Stimulated activated naive CD8-positive, alpha-beta T cell treated with anti-CD3 and anti-CD28 coated beads, Interleukin-15, Interleukin-2, amounts not matched to agents 100 ng/mL and 50 ng/mL, for 24 hours (primary cell): ENCODE measurements around the gene ITGBL1.

ENCODE experiments used
- H3K27ac Mint-ChIP-seq: one replicate; pipeline ENCODE4 v1.8.0; 2021; ENCODE audit warnings: mild to moderate bottlenecking, mixed read lengths
- H3K27me3 Mint-ChIP-seq: one replicate; pipeline ENCODE4 v1.8.0; 2021; ENCODE audit warnings: mixed read lengths
- H3K36me3 Mint-ChIP-seq: one replicate; pipeline ENCODE4 v1.8.0; 2021; ENCODE audit warnings: low read depth, mixed read lengths
- H3K4me1 Mint-ChIP-seq: one replicate; pipeline ENCODE4 v1.8.0; 2021; ENCODE audit warnings: low read depth, mixed read lengths
- H3K4me3 Mint-ChIP-seq: one replicate; pipeline ENCODE4 v1.8.0; 2021; ENCODE audit warnings: mild to moderate bottlenecking, mixed read lengths
- H3K9me3 Mint-ChIP-seq: one replicate; pipeline ENCODE4 v1.8.0; 2021; ENCODE audit warnings: mixed read lengths

The ITGBL1 gene

DNA sequence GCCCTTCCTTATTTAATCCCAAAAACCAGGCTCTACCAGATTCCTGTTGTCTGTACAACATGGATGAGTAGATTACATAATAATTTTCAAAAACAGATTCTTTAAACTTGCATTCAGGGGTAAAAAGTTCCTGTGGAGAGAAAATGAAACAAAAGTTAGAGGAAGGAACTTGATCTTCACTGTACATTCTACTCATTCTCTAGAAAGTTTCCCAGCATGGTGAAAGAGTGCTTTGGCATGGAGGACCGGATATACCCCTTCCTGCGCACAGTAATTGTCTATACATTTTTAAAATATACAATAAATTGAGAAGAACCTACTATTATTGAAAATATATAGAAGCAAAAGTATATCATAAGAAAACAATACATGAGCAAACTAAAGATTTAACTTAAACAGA is 274.2 kb downstream of the ITGBL1 start:
- Mint-ChIP-seq H3K27me3 (no peaks in the 10 kb centered on the region), H3K36me3 (no peaks in the 10 kb centered on the region), H3K9me3 (no peaks in the 10 kb centered on the region), H3K4me1 (no peaks in the 10 kb centered on the region), H3K27ac (no peak overlapping the region), H3K4me3 (no peak overlapping the region)

DNA sequence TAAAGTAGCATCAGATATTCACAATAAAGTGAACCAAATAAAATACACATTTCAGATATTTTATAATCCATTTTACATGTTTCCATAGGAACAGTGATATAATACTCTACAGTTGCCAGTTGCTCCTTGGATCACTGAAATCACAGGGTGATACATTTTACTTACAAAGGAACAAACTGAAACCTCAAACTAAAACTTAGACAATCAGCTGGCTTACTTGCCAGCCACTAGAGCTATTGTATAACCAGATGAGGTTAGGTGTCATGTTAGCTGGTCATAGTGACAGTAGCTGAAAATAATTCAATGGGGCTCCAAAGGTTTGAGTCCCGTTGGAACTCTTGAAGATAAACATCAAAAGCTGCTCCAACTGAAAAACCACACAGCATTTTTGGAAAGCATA is 274.6 kb downstream of the ITGBL1 start:
- no peaks in the 10 kb centered on the region for H3K9me3 Mint-ChIP-seq
- H3K36me3 Mint-ChIP-seq, result no peaks in the 10 kb centered on the region
- no peak overlapping the region for H3K27ac Mint-ChIP-seq
- H3K4me3 Mint-ChIP-seq, result no peak overlapping the region
- H3K4me1 Mint-ChIP-seq, result no peaks in the 10 kb centered on the region
- H3K27me3 Mint-ChIP-seq, result no peaks in the 10 kb centered on the region

DNA sequence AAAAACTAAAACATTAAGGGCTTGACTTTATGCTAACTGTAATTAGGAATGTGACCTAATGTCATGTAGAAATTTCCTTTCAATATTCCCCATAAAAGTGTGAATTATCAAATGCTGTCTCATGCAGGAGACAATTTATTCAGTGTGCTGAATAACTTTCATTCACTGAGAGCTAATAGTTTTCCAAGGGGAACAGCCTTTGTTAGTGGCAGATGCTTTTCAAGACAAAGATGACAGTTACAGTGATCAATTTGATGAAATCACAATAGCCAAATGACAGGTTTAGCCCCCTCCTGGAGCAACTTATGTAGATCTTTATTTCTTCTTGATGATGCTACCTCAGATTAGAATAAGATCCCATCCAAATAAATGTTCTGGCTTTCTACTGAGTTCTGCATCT is 275.5 kb downstream of the ITGBL1 start:
- no peaks in the 10 kb centered on the region for H3K36me3 Mint-ChIP-seq
- no peaks in the 10 kb centered on the region for H3K27me3 Mint-ChIP-seq
- no peaks in the 10 kb centered on the region for H3K9me3 Mint-ChIP-seq
- no peaks in the 10 kb centered on the region for H3K4me1 Mint-ChIP-seq
- no peak overlapping the region for H3K4me3 Mint-ChIP-seq
- H3K27ac Mint-ChIP-seq, result no peak overlapping the region

DNA sequence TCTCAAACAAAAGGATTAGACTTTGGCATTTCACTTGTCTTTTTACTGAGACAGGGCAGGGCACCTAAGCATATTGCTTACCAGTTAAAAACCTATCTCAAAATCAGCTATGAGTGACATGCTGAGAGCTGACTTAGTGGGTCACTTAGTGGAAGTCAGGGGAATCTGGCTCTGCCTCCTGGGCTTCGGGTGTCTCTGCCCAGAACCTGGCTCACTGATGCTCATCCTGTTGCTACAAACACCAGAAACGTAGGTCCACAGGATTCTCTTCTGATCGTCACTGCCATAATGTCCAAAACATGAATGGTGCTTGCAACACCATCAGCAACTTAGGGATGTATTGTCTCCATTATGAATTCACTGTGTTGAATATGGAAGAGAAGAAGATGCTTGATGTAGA is 276.1 kb downstream of the ITGBL1 start:
- Mint-ChIP-seq H3K27ac (no peak overlapping the region), H3K27me3 (no peaks in the 10 kb centered on the region), H3K4me1 (no peaks in the 10 kb centered on the region), H3K4me3 (no peak overlapping the region), H3K9me3 (no peaks in the 10 kb centered on the region), H3K36me3 (no peaks in the 10 kb centered on the region)

DNA sequence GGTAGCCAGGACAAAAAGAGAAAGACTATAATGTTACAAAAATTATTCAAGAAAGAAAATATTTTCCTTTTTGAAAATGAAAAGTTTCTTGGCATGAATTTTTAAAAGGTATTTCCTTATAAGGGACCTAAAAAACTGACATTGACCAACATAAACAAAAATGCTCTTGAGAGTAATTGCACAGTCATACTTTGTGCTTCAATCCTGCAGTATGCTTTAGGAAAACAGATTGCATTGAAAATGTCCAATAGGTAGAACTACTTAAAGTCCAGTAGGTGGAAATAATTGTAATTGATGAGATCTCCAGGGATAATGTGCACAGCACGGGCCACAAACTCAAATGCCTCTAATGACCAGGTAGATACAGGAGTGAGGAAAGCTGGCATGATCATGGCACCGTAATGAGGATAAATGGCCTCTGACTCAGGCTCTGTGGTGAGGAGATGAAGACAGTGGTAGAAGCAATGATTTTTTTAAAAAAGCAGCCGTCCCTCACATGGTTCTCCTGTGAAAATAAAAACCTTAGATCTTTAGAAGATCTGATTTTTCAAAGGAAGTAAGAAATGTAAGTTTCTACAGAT is 278.0 kb downstream of the ITGBL1 start:
- no peaks in the 10 kb centered on the region for H3K4me1 Mint-ChIP-seq
- H3K36me3 Mint-ChIP-seq, result no peaks in the 10 kb centered on the region
- H3K9me3 Mint-ChIP-seq, result no peaks in the 10 kb centered on the region
- no peak overlapping the region for H3K27ac Mint-ChIP-seq
- no peaks in the 10 kb centered on the region for H3K27me3 Mint-ChIP-seq
- no peak overlapping the region for H3K4me3 Mint-ChIP-seq

DNA sequence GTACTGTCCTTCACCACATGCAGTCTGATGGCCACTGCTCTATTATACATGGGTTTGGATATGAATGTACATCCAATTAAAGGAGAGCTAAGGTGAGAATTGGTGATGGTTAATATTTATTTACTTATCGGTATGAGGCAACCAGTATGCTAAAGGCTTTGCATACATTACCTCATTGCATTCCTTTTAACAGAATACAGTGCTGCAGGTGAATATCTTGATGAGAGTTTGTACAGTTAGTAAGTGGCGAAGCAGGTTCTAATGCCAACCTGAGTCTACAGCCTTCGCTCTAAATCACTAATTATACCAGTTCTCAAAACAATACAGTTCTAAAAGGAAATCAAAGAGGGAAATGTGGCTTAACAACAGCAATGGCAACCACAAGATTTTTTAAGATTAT is 284.1 kb downstream of the ITGBL1 start:
- no peak overlapping the region for H3K27ac Mint-ChIP-seq
- no peaks in the 10 kb centered on the region for H3K9me3 Mint-ChIP-seq
- no peak overlapping the region for H3K4me3 Mint-ChIP-seq
- no peaks in the 10 kb centered on the region for H3K36me3 Mint-ChIP-seq
- no peaks in the 10 kb centered on the region for H3K27me3 Mint-ChIP-seq
- no peaks in the 10 kb centered on the region for H3K4me1 Mint-ChIP-seq

DNA sequence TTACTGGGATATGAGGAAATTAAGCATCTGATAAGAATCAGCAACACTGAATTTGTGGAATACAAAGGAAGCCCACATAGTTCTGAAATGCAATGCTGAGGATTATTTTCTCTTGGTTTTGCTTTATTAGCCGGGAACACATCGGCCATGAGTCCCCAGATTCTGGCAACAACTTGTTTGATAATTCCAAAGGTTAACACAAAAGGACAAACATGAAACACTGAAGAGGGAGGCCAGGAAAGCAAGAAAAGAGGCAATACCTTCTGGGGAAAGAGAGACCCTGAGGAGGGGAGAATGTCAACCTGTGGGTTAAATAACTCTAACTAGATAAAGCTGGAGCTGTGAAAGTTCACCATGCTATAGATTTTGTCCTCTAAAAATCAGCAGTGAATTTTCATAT is 285.9 kb downstream of the ITGBL1 start:
- no peaks in the 10 kb centered on the region for H3K9me3 Mint-ChIP-seq
- H3K36me3 Mint-ChIP-seq, result no peaks in the 10 kb centered on the region
- no peak overlapping the region for H3K27ac Mint-ChIP-seq
- H3K4me1 Mint-ChIP-seq, result no peaks in the 10 kb centered on the region
- no peaks in the 10 kb centered on the region for H3K27me3 Mint-ChIP-seq
- no peak overlapping the region for H3K4me3 Mint-ChIP-seq

DNA sequence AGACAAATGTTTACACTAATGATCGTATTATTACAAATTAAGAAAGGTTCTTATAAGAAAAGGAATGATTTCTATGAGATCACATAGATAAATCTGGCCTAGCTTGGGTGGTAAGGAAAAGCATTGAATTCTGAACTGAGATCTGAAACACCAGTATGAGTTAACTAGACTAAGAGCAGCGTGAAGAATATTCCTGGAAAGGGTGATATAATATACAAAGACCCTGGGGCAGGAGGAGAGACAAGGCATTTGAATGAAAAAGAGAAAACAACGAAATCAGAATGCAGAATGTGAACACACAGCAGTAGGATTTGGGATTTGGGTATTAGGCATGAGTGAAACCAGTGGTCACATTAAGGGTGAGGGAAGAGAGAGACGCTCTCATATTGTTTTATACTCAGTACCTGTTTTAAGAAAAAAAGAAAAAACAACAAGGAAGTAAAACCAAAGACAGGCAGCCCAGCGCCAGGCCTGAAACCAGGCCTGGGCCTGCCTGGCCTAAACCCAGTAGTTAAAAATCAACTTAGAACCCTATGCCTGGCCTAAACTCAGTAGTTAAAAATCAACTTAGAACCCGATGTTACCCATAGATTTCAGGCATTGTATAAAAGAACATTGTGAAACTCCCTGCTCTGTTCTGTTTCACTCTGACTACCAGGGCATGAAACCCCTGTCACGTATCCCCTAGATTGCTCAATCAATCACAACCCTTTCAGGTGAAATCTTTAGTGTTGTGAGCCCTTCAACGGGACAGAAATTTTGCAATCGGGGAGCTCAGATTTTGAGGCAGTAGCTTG is 287.1 kb downstream of the ITGBL1 start:
- Mint-ChIP-seq H3K4me3 (no peak overlapping the region), H3K27me3 (peaks cover 4% of the 10 kb centered on the region), H3K4me1 (no peaks in the 10 kb centered on the region), H3K27ac (no peak overlapping the region), H3K9me3 (no peaks in the 10 kb centered on the region), H3K36me3 (no peaks in the 10 kb centered on the region)

DNA sequence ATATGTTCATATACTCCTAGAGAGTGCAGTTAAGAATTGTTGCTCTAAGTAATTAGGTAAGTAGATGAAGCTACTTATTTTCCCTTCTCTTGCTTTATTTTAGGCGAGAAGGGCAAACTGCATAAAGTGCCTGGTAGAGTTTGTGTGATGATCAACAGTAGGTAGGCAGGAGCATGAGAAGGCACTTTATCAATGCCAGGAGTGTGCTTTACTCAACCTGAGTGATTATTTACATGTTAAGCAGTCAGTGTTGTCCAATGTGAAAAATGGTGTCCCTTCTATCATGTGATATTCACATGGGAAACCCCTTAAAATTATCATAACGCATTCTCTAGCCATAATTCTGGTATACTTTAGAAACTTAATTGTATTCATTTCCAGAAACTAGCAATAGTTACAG is 294.0 kb downstream of the ITGBL1 start:
- Mint-ChIP-seq H3K4me3 (no peak overlapping the region), H3K4me1 (no peaks in the 10 kb centered on the region), H3K27ac (no peak overlapping the region), H3K9me3 (no peaks in the 10 kb centered on the region), H3K36me3 (no peaks in the 10 kb centered on the region), H3K27me3 (peaks cover 13% of the 10 kb centered on the region)

DNA sequence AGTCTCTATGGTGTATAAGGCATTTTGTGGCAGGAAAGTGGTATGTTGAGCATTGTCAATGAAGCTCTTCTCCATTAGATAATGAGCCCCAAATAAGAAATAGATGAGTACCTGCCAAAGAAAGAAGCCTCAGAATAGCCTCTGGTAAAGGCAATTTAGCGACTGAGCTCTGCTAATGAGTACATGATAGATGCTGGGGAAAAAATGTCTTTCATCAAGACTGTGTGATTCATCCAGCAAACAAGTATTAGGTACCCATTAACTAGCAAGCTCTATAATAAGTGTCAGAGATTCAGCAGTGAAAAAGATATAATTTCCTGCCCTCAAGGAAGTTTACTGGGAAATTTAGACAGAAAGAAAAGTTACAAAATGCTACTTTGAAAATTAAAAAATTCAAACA is 294.6 kb downstream of the ITGBL1 start:
- no peak overlapping the region for H3K4me3 Mint-ChIP-seq
- peaks cover 16% of the 10 kb centered on the region for H3K27me3 Mint-ChIP-seq
- H3K4me1 Mint-ChIP-seq, result no peaks in the 10 kb centered on the region
- H3K9me3 Mint-ChIP-seq, result no peaks in the 10 kb centered on the region
- H3K36me3 Mint-ChIP-seq, result no peaks in the 10 kb centered on the region
- H3K27ac Mint-ChIP-seq, result no peak overlapping the region

DNA sequence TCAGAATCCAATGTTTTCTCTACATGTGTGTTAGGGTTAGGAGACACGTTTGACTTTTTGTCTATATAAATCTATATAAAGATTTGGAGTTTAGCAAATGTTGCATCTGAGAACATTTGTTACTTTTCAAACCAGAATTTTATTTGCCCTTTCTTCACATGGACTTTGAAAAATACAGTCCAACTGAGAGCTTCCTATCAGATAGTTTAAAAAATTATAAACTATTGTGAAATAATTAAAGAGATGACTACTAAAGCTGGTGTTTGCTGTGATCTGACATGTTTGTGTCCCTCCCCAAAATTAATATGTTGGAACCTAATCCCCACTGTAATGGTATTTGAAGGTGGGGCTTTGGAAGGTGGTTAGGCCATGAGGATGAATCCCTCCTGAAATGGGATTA is 297.1 kb downstream of the ITGBL1 start:
- Mint-ChIP-seq H3K4me1 (no peaks in the 10 kb centered on the region), H3K27ac (no peak overlapping the region), H3K4me3 (no peak overlapping the region), H3K9me3 (no peaks in the 10 kb centered on the region), H3K27me3 (peaks cover 12% of the 10 kb centered on the region), H3K36me3 (no peaks in the 10 kb centered on the region)

DNA sequence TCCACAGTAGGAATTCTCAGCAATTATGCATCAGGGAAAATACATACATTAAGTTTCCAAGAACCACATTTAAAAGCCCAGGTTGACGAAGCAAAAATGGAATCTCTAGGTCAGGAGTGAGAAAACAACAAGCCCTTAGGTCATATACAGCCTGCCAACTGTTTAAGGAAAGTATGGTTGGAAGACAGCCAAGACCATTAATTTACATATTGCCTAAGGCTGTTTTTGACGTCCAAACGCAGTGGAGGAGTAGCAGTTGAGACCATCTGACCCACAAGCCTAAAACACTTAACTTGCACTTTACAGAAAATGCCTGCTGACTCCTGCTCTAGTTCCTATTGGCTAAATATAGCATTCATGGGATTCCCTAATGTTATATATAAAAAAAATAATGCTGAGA is 299.0 kb downstream of the ITGBL1 start:
- H3K4me1 Mint-ChIP-seq, result no peaks in the 10 kb centered on the region

DNA sequence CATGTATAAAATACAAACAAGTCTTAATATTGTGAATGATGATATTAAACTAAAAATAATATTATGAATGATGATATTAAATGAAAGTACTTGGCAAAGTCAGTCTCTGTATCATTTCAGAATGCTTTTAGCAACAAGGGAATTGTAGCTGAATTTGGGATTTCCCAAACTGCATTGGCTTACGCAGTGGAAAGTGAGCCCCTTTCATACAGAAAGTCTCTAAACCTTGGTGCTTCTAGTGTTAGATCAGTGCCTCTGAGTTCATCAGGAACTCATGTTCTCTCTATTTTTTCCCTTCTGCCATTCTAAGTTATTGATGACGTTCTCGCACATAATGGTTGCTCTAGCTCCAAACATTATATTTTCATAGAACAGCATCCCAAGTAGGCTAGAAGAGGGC is 300.0 kb downstream of the ITGBL1 start:
- H3K4me1 Mint-ChIP-seq, result no peaks in the 10 kb centered on the region
- H3K27me3 Mint-ChIP-seq, result peaks cover 9% of the 10 kb centered on the region
- no peak overlapping the region for H3K4me3 Mint-ChIP-seq
- no peaks in the 10 kb centered on the region for H3K9me3 Mint-ChIP-seq
- H3K36me3 Mint-ChIP-seq, result no peaks in the 10 kb centered on the region
- no peak overlapping the region for H3K27ac Mint-ChIP-seq

More for the DNA sequence above, 299.0 kb downstream of the ITGBL1 start:
- Mint-ChIP-seq H3K27ac (no peak overlapping the region), H3K27me3 (peaks cover 9% of the 10 kb centered on the region), H3K4me3 (no peak overlapping the region), H3K9me3 (no peaks in the 10 kb centered on the region), H3K36me3 (no peaks in the 10 kb centered on the region)

DNA sequence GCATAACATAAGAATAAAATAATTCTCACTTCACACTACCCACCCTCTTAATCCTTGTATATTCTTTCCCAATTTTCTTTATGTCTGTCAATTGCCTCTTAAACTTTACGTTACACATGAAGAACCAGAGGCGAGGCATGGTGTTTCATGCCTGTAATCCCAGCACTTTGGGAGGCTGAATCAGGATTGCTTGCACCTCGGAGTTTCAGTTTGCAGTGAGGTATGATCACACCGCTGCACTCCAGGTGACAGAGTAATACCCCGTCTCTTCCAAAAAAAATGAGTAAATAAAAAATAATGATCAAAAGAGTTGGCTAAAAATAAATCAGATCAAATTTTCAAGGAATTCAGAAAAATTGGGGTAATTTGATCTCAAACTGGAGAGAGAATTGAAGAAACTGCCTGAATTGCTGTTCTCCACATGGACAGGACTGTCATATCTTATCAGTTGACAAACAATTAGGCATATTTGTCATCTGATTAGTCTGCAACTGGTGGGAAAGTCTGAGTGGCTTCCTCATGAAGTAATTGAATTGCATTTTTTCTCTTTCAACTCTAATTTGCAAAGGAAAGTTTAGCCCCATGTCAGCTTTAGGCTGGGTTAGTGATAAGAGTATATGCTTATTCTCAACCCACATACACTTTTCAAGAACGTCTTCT is 302.9 kb downstream of the ITGBL1 start:
- H3K9me3 Mint-ChIP-seq, result no peaks in the 10 kb centered on the region
- no peaks in the 10 kb centered on the region for H3K36me3 Mint-ChIP-seq
- H3K27me3 Mint-ChIP-seq, result peaks cover 5% of the 10 kb centered on the region
- H3K4me1 Mint-ChIP-seq, result no peaks in the 10 kb centered on the region
- H3K4me3 Mint-ChIP-seq, result no peak overlapping the region
- no peak overlapping the region for H3K27ac Mint-ChIP-seq

DNA sequence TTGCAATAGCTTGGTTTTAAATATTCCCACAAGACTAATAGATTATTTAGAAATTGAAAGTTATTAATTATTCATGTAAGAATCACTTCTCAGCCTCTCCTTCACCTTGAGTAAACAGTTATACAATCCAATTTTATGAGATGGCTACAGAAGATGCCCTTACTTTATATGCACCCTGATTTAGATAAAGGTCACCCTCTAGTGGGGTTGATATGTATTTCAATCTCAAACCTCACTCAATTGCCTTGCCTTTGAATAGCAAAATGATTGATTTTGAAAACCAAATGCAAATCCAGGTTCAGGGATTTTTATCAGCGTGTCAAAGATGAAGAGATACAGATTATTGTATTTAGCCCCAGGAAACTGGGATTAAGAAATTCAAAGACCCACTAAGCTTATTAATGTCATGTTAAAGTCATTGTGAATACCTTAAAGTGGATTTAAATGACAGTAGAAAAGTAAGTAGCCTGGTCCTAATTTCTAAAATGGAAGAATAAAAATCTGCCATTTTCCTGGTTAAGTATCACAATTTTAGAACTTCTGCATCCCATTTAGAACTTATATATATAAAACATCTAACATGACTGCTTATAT is 305.1 kb downstream of the ITGBL1 start:
- Mint-ChIP-seq H3K4me1 (no peaks in the 10 kb centered on the region), H3K27me3 (peaks cover 6% of the 10 kb centered on the region), H3K9me3 (no peaks in the 10 kb centered on the region), H3K4me3 (no peak overlapping the region), H3K36me3 (no peaks in the 10 kb centered on the region), H3K27ac (no peak overlapping the region)
